PC-9 (cell line): ENCODE data around the gene AGAP1.

Experiments used
- EZH2 ChIP-seq: fragments of 200-600 bp; sonication (generic); IDR thresholded peaks from 2 replicates; pipeline ENCODE4 v1.8.0; 2017; ENCODE audit warnings: antibody characterized with exemption, low read depth
- TF ChIP-seq, protein P1 (sequence below): fragments of 200-600 bp; sonication (generic); conservative IDR thresholded peaks from 2 replicates; pipeline ENCODE4 v1.6.1; 2017; ENCODE audit warnings: mixed run types, antibody characterized with exemption, mild to moderate bottlenecking, moderate library complexity

DNA sequence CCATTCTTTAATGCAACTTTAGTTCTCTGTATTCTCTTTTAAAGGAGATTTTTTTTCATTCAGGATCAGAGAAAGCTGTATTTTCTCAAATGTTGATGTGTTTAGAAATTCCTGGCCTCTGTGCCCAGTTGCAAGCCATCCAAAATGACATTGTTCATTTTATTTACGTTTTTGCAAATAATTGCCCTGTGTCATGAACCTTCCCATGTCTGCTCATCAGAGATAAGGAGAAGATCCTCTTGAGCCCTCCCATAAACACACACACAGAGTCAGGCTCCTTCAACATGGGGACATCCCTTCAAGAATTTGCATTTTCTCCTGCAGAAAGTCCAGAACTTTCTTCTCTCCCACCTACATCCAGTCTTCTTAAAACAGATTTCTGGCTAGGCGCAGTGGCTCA, 415.5 kb downstream of the AGAP1 start:
- TF ChIP-seq, protein P1, sequence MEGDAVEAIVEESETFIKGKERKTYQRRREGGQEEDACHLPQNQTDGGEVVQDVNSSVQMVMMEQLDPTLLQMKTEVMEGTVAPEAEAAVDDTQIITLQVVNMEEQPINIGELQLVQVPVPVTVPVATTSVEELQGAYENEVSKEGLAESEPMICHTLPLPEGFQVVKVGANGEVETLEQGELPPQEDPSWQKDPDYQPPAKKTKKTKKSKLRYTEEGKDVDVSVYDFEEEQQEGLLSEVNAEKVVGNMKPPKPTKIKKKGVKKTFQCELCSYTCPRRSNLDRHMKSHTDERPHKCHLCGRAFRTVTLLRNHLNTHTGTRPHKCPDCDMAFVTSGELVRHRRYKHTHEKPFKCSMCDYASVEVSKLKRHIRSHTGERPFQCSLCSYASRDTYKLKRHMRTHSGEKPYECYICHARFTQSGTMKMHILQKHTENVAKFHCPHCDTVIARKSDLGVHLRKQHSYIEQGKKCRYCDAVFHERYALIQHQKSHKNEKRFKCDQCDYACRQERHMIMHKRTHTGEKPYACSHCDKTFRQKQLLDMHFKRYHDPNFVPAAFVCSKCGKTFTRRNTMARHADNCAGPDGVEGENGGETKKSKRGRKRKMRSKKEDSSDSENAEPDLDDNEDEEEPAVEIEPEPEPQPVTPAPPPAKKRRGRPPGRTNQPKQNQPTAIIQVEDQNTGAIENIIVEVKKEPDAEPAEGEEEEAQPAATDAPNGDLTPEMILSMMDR = no peak
- TF ChIP-seq EZH2 = no peak
